Mesenchymal stem cell (in vitro differentiated cells and primary cell): ENCODE measurements around the gene CBL.

Experiments
- DNase-seq: peaks from one replicate; pipeline ENCODE4 v3.0.0-alpha.2; 2013
- H2AFZ ChIP-seq: one replicate; pipeline ENCODE4 v1.6.1; 2013; ENCODE audit warnings: low read depth, mild to moderate bottlenecking, control low read depth, inconsistent platforms, low read length, moderate library complexity
- H2AK5ac ChIP-seq: 2 replicates; pipeline ENCODE4 v1.6.1; 2013; ENCODE audit warnings: low read length, moderate library complexity, mild to moderate bottlenecking, inconsistent platforms; ENCODE audit not compliant: severe bottlenecking
- H2BK120ac ChIP-seq: one replicate; pipeline ENCODE4 v1.6.1; 2013; ENCODE audit warnings: low read depth, mild to moderate bottlenecking, inconsistent platforms, low read length, moderate library complexity
- H2BK12ac ChIP-seq, 2 experiments: one replicate each; pipeline ENCODE4 v1.6.1; 2013; ENCODE audit warnings: inconsistent platforms in 2 of 2, low read length in 2 of 2, mild to moderate bottlenecking in 2 of 2, moderate library complexity in 2 of 2, control low read depth in 1 of 2
- H2BK15ac ChIP-seq: one replicate; pipeline ENCODE4 v1.6.1; 2013; ENCODE audit warnings: mild to moderate bottlenecking, low read depth, inconsistent platforms; ENCODE audit not compliant: poor library complexity, severe bottlenecking
- H2BK5ac ChIP-seq: 2 replicates; pipeline ENCODE4 v1.6.1; 2013; ENCODE audit warnings: low read depth, mild to moderate bottlenecking, low read length, control low read depth, inconsistent platforms; ENCODE audit not compliant: poor library complexity, severe bottlenecking
- H3K14ac ChIP-seq, 2 experiments: one replicate each; pipeline ENCODE4 v1.6.1; 2013; ENCODE audit warnings: inconsistent platforms in 2 of 2, low read length in 2 of 2, control low read depth in 1 of 2, mild to moderate bottlenecking in 1 of 2, moderate library complexity in 1 of 2
- H3K18ac ChIP-seq, 2 experiments: one replicate each; pipeline ENCODE4 v1.6.1; 2013; ENCODE audit warnings: inconsistent platforms in 2 of 2, low read length in 2 of 2, control low read depth in 1 of 2, low read depth in 1 of 2, mild to moderate bottlenecking in 1 of 2
- H3K23ac ChIP-seq, 2 experiments: one replicate each; pipeline ENCODE4 v1.6.1; 2013; ENCODE audit warnings: inconsistent platforms in 2 of 2, low read length in 2 of 2, mild to moderate bottlenecking in 2 of 2, moderate library complexity in 2 of 2, control low read depth in 1 of 2
- H3K27ac ChIP-seq: 2 replicates; pipeline ENCODE4 v1.5.1; 2013; ENCODE audit warnings: mild to moderate bottlenecking, moderate library complexity, low read length, control low read depth, inconsistent platforms; ENCODE audit not compliant: poor library complexity, severe bottlenecking
- H3K27me3 ChIP-seq, 2 experiments: 2 replicates each; pipeline versions ENCODE4 v1.6.1 to v1.7.0; 2013; ENCODE audit warnings: low read length in 2 of 2, mild to moderate bottlenecking in 2 of 2, moderate library complexity in 2 of 2, control low read depth in 1 of 2, inconsistent platforms in 1 of 2; ENCODE audit not compliant: control insufficient read depth in 1 of 2, insufficient read depth in 1 of 2
- H3K36me3 ChIP-seq, 2 experiments: 2 replicates each; pipeline versions ENCODE4 v1.6.1 to v1.7.0; 2013; ENCODE audit warnings: low read length in 2 of 2, control low read depth in 1 of 2, inconsistent platforms in 1 of 2, low read depth in 1 of 2, mild to moderate bottlenecking in 1 of 2; ENCODE audit not compliant: insufficient read depth in 2 of 2, control insufficient read depth in 1 of 2
- H3K4ac ChIP-seq, 2 experiments: one replicate each; pipeline ENCODE4 v1.6.1; 2013; ENCODE audit warnings: inconsistent platforms in 2 of 2, low read length in 2 of 2, mild to moderate bottlenecking in 2 of 2, moderate library complexity in 2 of 2, control low read depth in 1 of 2, low read depth in 1 of 2
- H3K4me1 ChIP-seq: 2 replicates; pipeline ENCODE4 v1.6.1; 2013; ENCODE audit warnings: low read depth, low read length, control low read depth; ENCODE audit not compliant: control insufficient read depth, insufficient read depth
- H3K4me2 ChIP-seq: 2 replicates; pipeline ENCODE4 v1.6.1; 2013; ENCODE audit warnings: low read length, mild to moderate bottlenecking, inconsistent platforms; ENCODE audit not compliant: poor library complexity, severe bottlenecking
- H3K4me3 ChIP-seq, 2 experiments: 2 replicates each; pipeline versions ENCODE4 v1.5.1 to v1.7.0; 2013; ENCODE audit warnings: low read length in 2 of 2, mild to moderate bottlenecking in 2 of 2, control low read depth in 1 of 2, low read depth in 1 of 2; ENCODE audit not compliant: insufficient read depth in 1 of 2
- H3K79me1 ChIP-seq: replicated peaks from 2 replicates; pipeline ENCODE4 v1.6.1; 2013; ENCODE audit warnings: mild to moderate bottlenecking, control low read depth, low read length, inconsistent platforms; ENCODE audit not compliant: poor library complexity, severe bottlenecking
- H3K9ac ChIP-seq: 2 replicates; pipeline ENCODE4 v1.7.0; 2013; ENCODE audit warnings: mild to moderate bottlenecking, low read length, moderate library complexity
- H3K9me3 ChIP-seq: 2 replicates; pipeline ENCODE4 v1.7.0; 2013; ENCODE audit warnings: mild to moderate bottlenecking, low read length; ENCODE audit not compliant: control insufficient read depth
- H4K8ac ChIP-seq: one replicate; pipeline ENCODE4 v1.6.1; 2013; ENCODE audit warnings: inconsistent platforms, mild to moderate bottlenecking, low read length, moderate library complexity
- H4K91ac ChIP-seq: one replicate; pipeline ENCODE4 v1.6.1; 2013; ENCODE audit warnings: mild to moderate bottlenecking, low read length, inconsistent platforms
- WGBS: methylation state at CpG from one replicate; pipeline ENCODE4 v1.1.7; 2013; ENCODE audit warnings: mixed read lengths; 5-methylcytosine and 5-hydroxymethylcytosine counted together

The CBL gene

DNA sequence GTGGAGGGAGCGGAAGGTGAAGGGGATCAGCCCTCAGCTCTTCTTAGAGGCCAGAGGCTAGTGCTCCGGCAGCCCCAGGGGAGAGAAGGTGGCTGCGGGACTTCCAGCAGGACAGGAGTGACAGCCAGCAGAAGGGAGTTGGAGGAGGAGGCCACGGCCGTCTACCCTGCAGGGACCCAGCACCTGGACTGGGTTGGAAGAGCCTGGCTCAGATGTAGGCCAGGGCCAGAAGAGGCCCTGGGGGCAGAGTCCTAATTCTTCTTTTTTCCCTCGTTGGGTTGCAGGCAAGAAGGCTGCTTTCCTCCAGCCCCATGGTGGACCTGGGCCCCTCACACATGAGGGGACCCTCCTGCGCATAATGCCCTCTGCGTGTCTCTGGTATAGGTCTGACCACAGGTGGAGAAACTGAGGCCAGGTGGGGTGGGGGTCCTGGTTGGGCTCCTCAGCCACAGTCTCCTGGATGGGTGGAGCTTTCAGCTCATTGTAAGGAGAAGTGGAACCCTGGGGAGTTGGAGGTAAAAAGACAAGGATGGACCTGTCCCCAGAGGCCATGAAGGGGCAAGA, 113.1 kb downstream of the CBL start:
- H3K4me1 ChIP-seq = peaks cover 54% of the 10 kb centered on the region
- no peak overlapping the region for H2AFZ ChIP-seq
- peaks cover 0 to 40% of the 10 kb centered on the region in 2 experiments for H3K27me3 ChIP-seq
- peak overlapping the region; percentile 73 for H2BK15ac ChIP-seq
- H3K9me3 ChIP-seq = no peaks in the 10 kb centered on the region
- H3K23ac ChIP-seq = no peak overlapping the region
- no peak overlapping the region for H3K4me2 ChIP-seq
- H3K27ac ChIP-seq = peak overlapping the region; percentile 31
- 71% methylated on average over 8 of the region's 8 CpGs for WGBS
- H4K8ac ChIP-seq = peak overlapping the region; percentile 81
- no peak for DNase-seq
- peak overlapping the region; percentile 59 to 81 for H3K18ac ChIP-seq
- peak overlapping the region; percentile 52 for H2AK5ac ChIP-seq
- peak overlapping the region; percentile 83 for H4K91ac ChIP-seq
- no peak overlapping the region for H3K4me3 ChIP-seq
- H3K14ac ChIP-seq = no peak overlapping the region
- H3K9ac ChIP-seq = no peak overlapping the region
- H3K36me3 ChIP-seq = peaks cover 0 to 10% of the 10 kb centered on the region in 2 experiments
- peak overlapping the region; percentile 5 for H3K4ac ChIP-seq
- no peak overlapping the region for H2BK5ac ChIP-seq
- peak overlapping the region; percentile 46 for H2BK120ac ChIP-seq
- H2BK12ac ChIP-seq = peak overlapping the region; percentile 73 to 85
- peaks cover 15% of the 10 kb centered on the region for H3K79me1 ChIP-seq

DNA sequence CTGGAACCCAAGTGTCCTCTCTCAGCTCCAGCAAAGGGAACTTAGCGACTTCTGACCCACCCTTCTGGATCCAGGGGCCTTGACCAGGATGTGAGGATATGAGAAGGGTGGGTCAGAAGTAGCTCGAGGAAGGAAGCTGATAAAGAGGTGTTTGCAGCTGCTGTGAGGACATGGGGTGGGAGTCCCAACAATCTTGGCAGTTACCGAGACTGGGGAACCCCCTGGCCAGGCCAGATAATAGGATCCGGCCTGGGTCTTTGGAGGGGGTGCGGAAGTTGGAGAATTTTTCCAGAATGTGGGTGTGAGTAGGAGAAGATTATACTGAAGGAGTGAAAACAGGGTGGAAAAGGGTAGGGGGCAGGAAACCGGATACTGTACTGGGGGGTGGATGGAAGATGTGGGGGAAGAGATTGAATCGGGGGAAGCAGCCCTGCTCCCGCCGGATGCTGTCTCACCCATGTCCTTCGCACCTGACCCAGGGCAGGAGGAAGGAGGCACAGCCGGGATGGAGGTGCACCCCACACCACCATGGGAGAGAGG, 113.6 kb downstream of the CBL start:
- H3K36me3 ChIP-seq = peaks cover 0 to 4% of the 10 kb centered on the region in 2 experiments

DNA sequence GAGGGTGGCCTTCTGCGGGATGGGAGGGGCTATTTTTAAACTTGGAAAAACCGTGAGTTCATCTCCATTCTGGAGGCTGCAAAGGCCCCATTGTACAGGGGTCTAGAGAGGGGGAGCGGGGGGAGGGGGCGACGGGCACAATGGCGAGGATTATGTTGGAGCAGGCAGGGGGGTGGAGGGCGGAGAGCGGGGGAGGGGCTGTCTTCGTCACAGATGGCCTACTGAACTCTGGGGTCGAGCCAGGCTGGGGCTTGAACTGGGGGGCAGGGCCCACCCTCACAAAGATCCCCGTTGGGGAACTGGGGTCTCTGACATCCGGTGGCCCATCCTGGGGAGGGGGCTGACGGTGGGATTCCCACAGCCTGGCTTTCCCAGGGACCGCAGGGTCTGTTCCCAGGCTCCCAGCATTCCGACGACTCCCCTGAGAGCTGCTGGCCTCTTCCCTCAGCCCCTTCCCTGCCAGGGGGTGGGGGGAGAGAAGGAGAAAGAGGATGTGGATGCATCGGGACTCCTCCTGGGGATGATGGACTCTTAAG, 114.2 kb downstream of the CBL start:
- DNase-seq = peak; percentile 51
- peak overlapping the region; percentile 92 for H4K91ac ChIP-seq
- WGBS = 39% methylated on average over 17 of the region's 17 CpGs

More for the DNA sequence above, 113.6 kb downstream of the CBL start:
- no peak for DNase-seq
- peak overlapping the region; percentile 16 for H2AK5ac ChIP-seq
- no peak overlapping the region for H4K8ac ChIP-seq
- H3K23ac ChIP-seq = no peak overlapping the region
- H3K9ac ChIP-seq = no peak overlapping the region
- no peak overlapping the region for H4K91ac ChIP-seq
- H2AFZ ChIP-seq = no peak overlapping the region
- no peak overlapping the region for H2BK5ac ChIP-seq
- H3K4me2 ChIP-seq = no peak overlapping the region
- no peak overlapping the region for H3K27ac ChIP-seq
- no peak overlapping the region for H2BK15ac ChIP-seq
- peaks cover 10% of the 10 kb centered on the region for H3K79me1 ChIP-seq
- H2BK120ac ChIP-seq = peak overlapping the region; percentile 46
- H3K4me3 ChIP-seq = no peak overlapping the region
- H3K4ac ChIP-seq = no peak overlapping the region
- WGBS = 73% methylated on average over 11 of the region's 11 CpGs
- H3K9me3 ChIP-seq = no peaks in the 10 kb centered on the region
- peaks cover 51% of the 10 kb centered on the region for H3K4me1 ChIP-seq
- no peak overlapping the region for H3K14ac ChIP-seq
- peak overlapping the region; percentile 45 to 73 for H2BK12ac ChIP-seq
- H3K27me3 ChIP-seq = peaks cover 0 to 36% of the 10 kb centered on the region in 2 experiments
- peak overlapping the region in 1 of 2 experiments; percentile 58 for H3K18ac ChIP-seq

More for the DNA sequence above, 114.2 kb downstream of the CBL start:
- Histone ChIP-seq H4K8ac (peak overlapping the region; percentile 87), H2BK15ac (peak overlapping the region; percentile 99), H3K23ac (no peak overlapping the region), H2AK5ac (peak overlapping the region; percentile 18), H2BK120ac (peak overlapping the region; percentile 12), H2BK12ac (no peak overlapping the region), H3K9me3 (no peaks in the 10 kb centered on the region), H3K14ac (no peak overlapping the region), H3K79me1 (peaks cover 10% of the 10 kb centered on the region), H3K4me3 (peak overlapping the region in 1 of 2 experiments; percentile 76), H3K27ac (no peak overlapping the region), H2BK5ac (no peak overlapping the region), H2AFZ (peak overlapping the region; percentile 6), H3K4ac (peak overlapping the region; percentile 29 to 58), H3K36me3 (no peaks in the 10 kb centered on the region), H3K4me1 (peaks cover 46% of the 10 kb centered on the region), H3K18ac (peak overlapping the region; percentile 58 to 65), H3K27me3 (peaks cover 0 to 32% of the 10 kb centered on the region in 2 experiments), H3K9ac (peak overlapping the region; percentile 81), H3K4me2 (peak overlapping the region; percentile 90)
